Spleen (tissue), 7 donors: ENCODE measurements around the gene NFKBIZ.

Source experiments
- POLR2A ChIP-seq, 3 donors: fragments of 450-650 bp; IDR thresholded peaks; one replicate each; pipeline ENCODE4 v1.5.1; 2017; ENCODE audit warnings: antibody characterized with exemption in 3 of 3, mild to moderate bottlenecking in 1 of 3
- POLR2AphosphoS5 ChIP-seq, 3 donors: sonication (generic); formaldehyde crosslinking; IDR thresholded peaks; one replicate each; pipeline ENCODE4 v1.5.1; 2017; ENCODE audit warnings: antibody characterized with exemption in 3 of 3
- TF ChIP-seq, protein P1 (sequence below), 11 experiments: fragments of 200-600 bp in 7 of 11; fragments of 450-650 bp in 4 of 11; sonication (generic) in 4 of 11; IDR thresholded peaks in 8 of 11; conservative IDR thresholded peaks in 3 of 11; 1 replicate in 7 of 11; 2 replicates in 4 of 11; pipeline versions ENCODE4 v1.4.0 to v1.8.0; 2016 to 2021; ENCODE audit warnings: antibody characterized with exemption in 11 of 11, inconsistent platforms in 4 of 11, mild to moderate bottlenecking in 1 of 11
- donor health status: DM: no; HTN: no; CAD: no; lungs with moderate emphysema.
- donor health status: DM: no; HTN: no; CAD: no.
- donor health status: DM: no; HTN: no; CAD: no.

DNA sequence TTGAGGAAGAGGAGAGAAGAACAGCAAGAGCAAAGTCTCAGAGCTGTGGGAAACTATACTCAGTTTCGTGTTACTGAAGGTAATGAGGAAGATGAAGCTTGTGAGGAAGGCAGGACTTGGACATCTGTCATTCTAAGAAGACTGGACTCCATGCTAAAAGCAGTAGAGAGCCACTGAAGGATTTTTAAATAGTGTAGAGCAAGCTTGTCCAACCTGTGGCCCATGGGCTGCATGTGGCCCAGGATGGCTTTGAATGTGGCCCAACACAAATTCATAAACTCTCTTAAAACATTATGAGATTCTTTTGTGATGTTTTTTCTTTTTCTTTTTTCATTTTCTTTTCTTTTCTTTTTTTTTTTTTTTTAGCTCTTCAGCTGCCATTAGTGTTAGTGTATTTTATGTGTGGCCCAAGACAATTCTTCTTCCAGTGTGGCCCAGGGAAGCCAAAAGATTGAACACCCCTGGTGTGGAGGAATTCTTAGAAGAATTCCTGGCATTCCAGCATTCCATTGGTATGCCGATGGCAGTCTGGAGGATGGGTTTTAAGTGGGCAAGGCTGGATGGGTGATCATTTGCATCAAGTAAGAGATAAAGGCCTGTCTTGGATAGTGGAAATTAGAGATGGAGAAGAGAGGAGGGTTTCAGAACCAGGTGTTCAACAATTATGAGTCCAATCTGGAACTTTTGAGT, 6.9 kb upstream of the NFKBIZ start:
- no peak for TF ChIP-seq POLR2A (IDR thresholded peaks at IDR 0.05)
- TF ChIP-seq, protein P1, sequence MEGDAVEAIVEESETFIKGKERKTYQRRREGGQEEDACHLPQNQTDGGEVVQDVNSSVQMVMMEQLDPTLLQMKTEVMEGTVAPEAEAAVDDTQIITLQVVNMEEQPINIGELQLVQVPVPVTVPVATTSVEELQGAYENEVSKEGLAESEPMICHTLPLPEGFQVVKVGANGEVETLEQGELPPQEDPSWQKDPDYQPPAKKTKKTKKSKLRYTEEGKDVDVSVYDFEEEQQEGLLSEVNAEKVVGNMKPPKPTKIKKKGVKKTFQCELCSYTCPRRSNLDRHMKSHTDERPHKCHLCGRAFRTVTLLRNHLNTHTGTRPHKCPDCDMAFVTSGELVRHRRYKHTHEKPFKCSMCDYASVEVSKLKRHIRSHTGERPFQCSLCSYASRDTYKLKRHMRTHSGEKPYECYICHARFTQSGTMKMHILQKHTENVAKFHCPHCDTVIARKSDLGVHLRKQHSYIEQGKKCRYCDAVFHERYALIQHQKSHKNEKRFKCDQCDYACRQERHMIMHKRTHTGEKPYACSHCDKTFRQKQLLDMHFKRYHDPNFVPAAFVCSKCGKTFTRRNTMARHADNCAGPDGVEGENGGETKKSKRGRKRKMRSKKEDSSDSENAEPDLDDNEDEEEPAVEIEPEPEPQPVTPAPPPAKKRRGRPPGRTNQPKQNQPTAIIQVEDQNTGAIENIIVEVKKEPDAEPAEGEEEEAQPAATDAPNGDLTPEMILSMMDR (IDR thresholded peaks at IDR 0.05 in 8 of 11, conservative IDR thresholded peaks at IDR 0.05 in 3 of 11) = no peak
- TF ChIP-seq POLR2AphosphoS5 (IDR thresholded peaks at IDR 0.05) = no peak
